Ishikawa (cell line): ENCODE results near the gene INSIG1.

ENCODE experiments used
- MAX ChIP-seq: IDR thresholded peaks from 2 replicates; pipeline ENCODE4 v1.6.1; 2012
- TAF1 ChIP-seq: IDR thresholded peaks from 2 replicates; pipeline ENCODE4 v1.6.1; 2012; ENCODE audit warnings: low read depth, mild to moderate bottlenecking

DNA sequence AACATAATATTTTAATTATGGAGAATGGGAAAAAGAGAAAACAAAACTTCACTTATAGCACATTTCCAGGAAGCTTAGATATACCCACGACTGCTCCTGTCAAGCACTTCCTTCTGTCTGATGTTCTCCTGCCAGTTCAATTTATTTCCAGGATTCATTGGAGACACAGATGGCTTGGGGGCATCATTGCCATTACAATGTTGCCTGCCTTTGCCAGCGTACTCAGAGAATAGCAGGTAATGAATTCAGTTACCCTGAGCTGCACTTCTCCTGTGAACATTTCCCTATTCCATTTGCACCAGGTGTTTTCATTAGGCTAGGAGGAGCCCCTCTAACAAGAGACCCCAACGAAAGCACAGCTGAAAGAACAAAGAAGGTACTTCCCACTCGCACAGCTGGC is 33.7 kb downstream of the INSIG1 start:
- no peak for TF ChIP-seq TAF1
- TF ChIP-seq MAX: no peak
